H1 (cell line): ENCODE measurements around the gene KSR2. TPM values are rescaled to one million over a fixed set of nuclear protein-coding genes. Genes with fewer than 3 reads are reported as not detected.

Experiments
- CTCF ChIA-PET: fragments of 300-600 bp; sonication (Branson Sonifier 250); formaldehyde crosslinking; loops from one replicate; lab custom pipeline; 2021; ENCODE audit not compliant: partially characterized antibody; lab: Charles Lee
- POLR2A ChIA-PET: fragments of 300-600 bp; sonication (Branson Sonifier 250); formaldehyde crosslinking; loops from one replicate; lab custom pipeline; 2021; ENCODE audit warnings: inconsistent platforms; ENCODE audit not compliant: partially characterized antibody; lab: Charles Lee
- DNase-seq, 2 experiments: peaks; one replicate each; pipeline versions ENCODE4 v3.0.0 to v3.0.0-alpha.2; 2010 to 2022; ENCODE audit warnings: low spot score in 2 of 2, low read depth in 1 of 2, mixed read lengths in 1 of 2
- FAIRE-seq: peaks from 2 replicates; lab custom pipeline; 2011; peaks lifted over from hg19 to GRCh38; lab: Jason Lieb, UNC
- H2AFZ ChIP-seq: 2 replicates; pipeline ENCODE4 v1.8.1; 2012; ENCODE audit warnings: low read length, inconsistent platforms
- H2AK5ac ChIP-seq: 2 replicates; pipeline ENCODE4 v1.6.1; 2013; ENCODE audit warnings: low read depth, low read length
- H2BK120ac ChIP-seq: replicated peaks from 2 replicates; pipeline ENCODE3; 2013; ENCODE audit warnings: low read depth, low read length, inconsistent platforms
- H2BK12ac ChIP-seq: 2 replicates; pipeline ENCODE4 v1.6.1; 2013; ENCODE audit warnings: low read depth, low read length
- H2BK15ac ChIP-seq: 2 replicates; pipeline ENCODE4 v1.6.1; 2013; ENCODE audit warnings: low read length
- H2BK20ac ChIP-seq: 2 replicates; pipeline ENCODE4 v1.6.1; 2013; ENCODE audit warnings: low read length
- H2BK5ac ChIP-seq: 2 replicates; pipeline ENCODE4 v1.6.1; 2013; ENCODE audit warnings: low read depth, low read length
- H3K14ac ChIP-seq: 2 replicates; pipeline ENCODE4 v1.6.1; 2013; ENCODE audit warnings: inconsistent platforms; ENCODE audit not compliant: insufficient read length
- H3K18ac ChIP-seq: 2 replicates; pipeline ENCODE4 v1.6.1; 2013; ENCODE audit warnings: low read length; ENCODE audit errors: extremely low read depth
- H3K23ac ChIP-seq: 2 replicates; pipeline ENCODE4 v1.6.1; 2013; ENCODE audit warnings: inconsistent platforms; ENCODE audit not compliant: insufficient read length
- H3K23me2 ChIP-seq: 2 replicates; pipeline ENCODE4 v1.6.1; 2013; ENCODE audit warnings: low read depth, low read length
- H3K27ac ChIP-seq: 2 replicates; pipeline ENCODE4 v1.6.1; 2011; ENCODE audit warnings: low read depth, low read length, inconsistent platforms
- H3K27me3 ChIP-seq, 4 experiments: replicated peaks in 1 of 4; 1 replicate in 1 of 4; 2 replicates in 3 of 4; pipeline versions ENCODE4 v1.6.1 to v1.8.1; 2011 to 2013; ENCODE audit warnings: low read length in 3 of 4, mild to moderate bottlenecking in 3 of 4, inconsistent platforms in 2 of 4, mixed read lengths in 2 of 4, moderate library complexity in 1 of 4; ENCODE audit not compliant: control insufficient read depth in 3 of 4, insufficient read depth in 3 of 4; ENCODE audit errors: extremely low read depth in 1 of 4
- H3K36me3 ChIP-seq, 4 experiments: 2 replicates each; pipeline versions ENCODE4 v1.6.1 to v1.8.1; 2011 to 2013; ENCODE audit warnings: mild to moderate bottlenecking in 4 of 4, low read length in 3 of 4, moderate library complexity in 2 of 4, control low read depth in 1 of 4, inconsistent platforms in 1 of 4; ENCODE audit not compliant: insufficient read depth in 4 of 4, control insufficient read depth in 2 of 4
- H3K4ac ChIP-seq: replicated peaks from 2 replicates; pipeline ENCODE3; 2013; ENCODE audit warnings: low read length, low read depth, mixed read lengths, inconsistent platforms; ENCODE audit not compliant: insufficient read length
- H3K4me1 ChIP-seq, 4 experiments: replicated peaks in 1 of 4; 1 replicate in 1 of 4; 2 replicates in 3 of 4; pipeline versions ENCODE4 v1.6.1 to v1.8.1; 2011 to 2013; ENCODE audit warnings: low read length in 3 of 4, inconsistent platforms in 2 of 4, mixed read lengths in 1 of 4; ENCODE audit not compliant: insufficient read depth in 4 of 4, control insufficient read depth in 3 of 4
- H3K4me2 ChIP-seq, 2 experiments: 2 replicates each; pipeline versions ENCODE4 v1.6.1 to v1.8.1; 2011 to 2013; ENCODE audit warnings: low read depth in 2 of 2, low read length in 2 of 2, control low read depth in 1 of 2, inconsistent platforms in 1 of 2, mild to moderate bottlenecking in 1 of 2; ENCODE audit not compliant: insufficient read depth in 1 of 2
- H3K4me3 ChIP-seq, 4 experiments: fragments of 200-600, 300-600 bp in 1 of 4; sonication (generic), shearing (Covaris generic), sonication (Bioruptor Twin) in 1 of 4; 2 replicates each; pipeline versions ENCODE4 v1.5.1 to v1.8.1; 2011 to 2016; ENCODE audit warnings: low read length in 4 of 4, low read depth in 3 of 4, control low read depth in 2 of 4, inconsistent platforms in 2 of 4, mild to moderate bottlenecking in 2 of 4, mixed read lengths in 1 of 4, moderate library complexity in 1 of 4; ENCODE audit not compliant: insufficient read depth in 2 of 4; ENCODE audit errors: extremely low read depth in 1 of 4
- H3K56ac ChIP-seq: replicated peaks from 2 replicates; pipeline ENCODE3; 2013; ENCODE audit warnings: low read depth, mild to moderate bottlenecking, mixed read lengths, low read length, inconsistent platforms; ENCODE audit not compliant: insufficient read length
- H3K79me1 ChIP-seq: 2 replicates; pipeline ENCODE4 v1.6.1; 2013; ENCODE audit warnings: low read depth, low read length, control low read depth
- H3K79me2 ChIP-seq, 2 experiments: 2 replicates each; pipeline versions ENCODE4 v1.6.1 to v1.8.1; 2012 to 2013; ENCODE audit warnings: low read length in 2 of 2, mild to moderate bottlenecking in 2 of 2, inconsistent platforms in 1 of 2; ENCODE audit not compliant: insufficient read depth in 2 of 2, control insufficient read depth in 1 of 2
- H3K9ac ChIP-seq, 4 experiments: replicated peaks in 1 of 4; 1 replicate in 1 of 4; 2 replicates in 3 of 4; pipeline versions ENCODE4 v1.6.1 to v1.8.1; 2011 to 2013; ENCODE audit warnings: low read depth in 3 of 4, low read length in 3 of 4, control low read depth in 2 of 4, mild to moderate bottlenecking in 2 of 4, moderate library complexity in 2 of 4, inconsistent platforms in 1 of 4; ENCODE audit errors: extremely low read depth in 1 of 4
- H3K9me3 ChIP-seq, 2 experiments: 2 replicates each; pipeline versions ENCODE4 v1.6.1 to v1.8.1; 2012 to 2013; ENCODE audit warnings: mild to moderate bottlenecking in 2 of 2, moderate library complexity in 2 of 2, control low read depth in 1 of 2, inconsistent platforms in 1 of 2, low read depth in 1 of 2, low read length in 1 of 2, mixed read lengths in 1 of 2; ENCODE audit not compliant: insufficient read depth in 2 of 2
- H4K20me1 ChIP-seq, 2 experiments: replicated peaks in 1 of 2; 2 replicates each; pipeline versions ENCODE3 to v1.8.1; 2011 to 2013; ENCODE audit warnings: inconsistent platforms in 2 of 2, low read length in 2 of 2, mild to moderate bottlenecking in 1 of 2; ENCODE audit not compliant: insufficient read depth in 2 of 2, control insufficient read depth in 1 of 2
- H4K5ac ChIP-seq: 2 replicates; pipeline ENCODE4 v1.6.1; 2013; ENCODE audit warnings: low read length, low read depth, mixed read lengths, inconsistent platforms; ENCODE audit not compliant: insufficient read length
- H4K8ac ChIP-seq: 2 replicates; pipeline ENCODE4 v1.8.0; 2013; ENCODE audit warnings: mild to moderate bottlenecking, moderate library complexity, low read length, inconsistent platforms; ENCODE audit not compliant: insufficient read depth; ENCODE audit errors: extremely low read depth
- H4K91ac ChIP-seq: replicated peaks from 2 replicates; pipeline ENCODE3; 2013; ENCODE audit warnings: low read length, mixed read lengths, inconsistent platforms; ENCODE audit not compliant: insufficient read length
- ASH2L ChIP-seq: fragments of 200-600, 300-600 bp; sonication (generic); IDR thresholded peaks from one replicate; pipeline ENCODE4 v1.7.1; 2017; ENCODE audit warnings: low read length
- CTBP2 ChIP-seq: IDR thresholded peaks from 2 replicates; pipeline ENCODE4 v1.7.0; 2011; ENCODE audit warnings: borderline replicate concordance, mild to moderate bottlenecking, moderate library complexity, mixed read lengths, low read length; ENCODE audit not compliant: insufficient read depth, insufficient read length
- JUN ChIP-seq: IDR thresholded peaks from 2 replicates; pipeline ENCODE4 v1.6.1; 2011; ENCODE audit warnings: low read depth, mild to moderate bottlenecking, improper control_type of control experiment, low read length
- MAFK ChIP-seq: IDR thresholded peaks from 2 replicates; pipeline ENCODE4 v1.6.1; 2012; ENCODE audit warnings: low read depth, mild to moderate bottlenecking, improper control_type of control experiment, low read length
- RAD21 ChIP-seq, 2 experiments: IDR thresholded peaks in 1 of 2; conservative IDR thresholded peaks in 1 of 2; 2 replicates each; pipeline ENCODE4 v1.6.1; 2011; ENCODE audit warnings: low read depth in 2 of 2, low read length in 2 of 2, improper control_type of control experiment in 1 of 2, inconsistent platforms in 1 of 2, mild to moderate bottlenecking in 1 of 2, moderate library complexity in 1 of 2
- SIN3A ChIP-seq, 2 experiments: IDR thresholded peaks in 1 of 2; conservative IDR thresholded peaks in 1 of 2; 2 replicates each; pipeline ENCODE4 v1.6.1; 2011 to 2012; ENCODE audit warnings: low read length in 2 of 2, improper control_type of control experiment in 1 of 2, low read depth in 1 of 2, mild to moderate bottlenecking in 1 of 2
- SP4 ChIP-seq: IDR thresholded peaks from 2 replicates; pipeline ENCODE4 v1.6.1; 2012; ENCODE audit warnings: low read length, inconsistent platforms
- SRF ChIP-seq: IDR thresholded peaks from 2 replicates; pipeline ENCODE4 v1.6.1; 2011; ENCODE audit warnings: mild to moderate bottlenecking, low read depth, low read length, moderate library complexity
- TEAD4 ChIP-seq: IDR thresholded peaks from 2 replicates; pipeline ENCODE4 v1.6.1; 2012; ENCODE audit warnings: low read depth, low read length, inconsistent platforms, mixed read lengths
- USF2 ChIP-seq: IDR thresholded peaks from 2 replicates; pipeline ENCODE4 v1.6.1; 2011; ENCODE audit warnings: low read length, improper control_type of control experiment
- YY1 ChIP-seq: IDR thresholded peaks from 2 replicates; pipeline ENCODE4 v1.6.1; 2011; ENCODE audit warnings: low read depth, mild to moderate bottlenecking, low read length
- ZNF274 ChIP-seq: IDR thresholded peaks from 2 replicates; pipeline ENCODE4 v1.7.0; 2012; ENCODE audit warnings: low read length, borderline replicate concordance; ENCODE audit errors: extremely low read depth
- WGBS, 2 experiments: shearing (Covaris generic) in 1 of 2; methylation state at CpG; one replicate each; pipeline versions ENCODE4 v1.1.6 to v1.1.7; 2013 to 2015; ENCODE audit warnings: low lambda C conversion rate in 2 of 2, mixed read lengths in 2 of 2, inconsistent platforms in 1 of 2, low coverage in 1 of 2, missing lambda C conversion rate in 1 of 2; ENCODE audit not compliant: insufficient replicate concordance in 2 of 2, insufficient coverage in 1 of 2, insufficient read length in 1 of 2; ENCODE audit errors: extremely low coverage in 1 of 2, missing lambda C conversion rate in 1 of 2; 5-methylcytosine and 5-hydroxymethylcytosine counted together
- polyA plus RNA-seq, 7 experiments: library from polyadenylated mRNA; depleted of rRNA in 3 of 7; stranded (reverse) in 5 of 7; unstranded in 2 of 7; fragments of >200 nt in 5 of 7; fragments of 200-250 nt in 2 of 7; gene quantifications; 1 replicate in 5 of 7; 2 replicates in 1 of 7; 4 replicates in 1 of 7; pipeline versions ENCODE4 v1.2.1 to v1.2.3, GENCODE V29; 2011 to 2013; ENCODE audit warnings: missing spikeins in 2 of 7, mixed read lengths in 2 of 7
- total RNA-seq: library from RNA; stranded (reverse); fragmentation: NEBNext Ultra II Directional; extraction: Animal tissue kit (Norgen Biotek cat#: 25700); gene quantifications from 2 replicates; pipeline ENCODE4 v1.2.1, GENCODE V29; 2021

Gene KSR2
- total and polyA plus RNA-seq, 2 of the 8 experiments (the other 6 are each of a cell fraction or from before 2014, with no cell fraction given) = 0.74 to 2.2 TPM

GRCh38 chr12:117526757-117527478, 441.9 kb downstream of the KSR2 start:
- H3K23ac ChIP-seq = no peak overlapping the region
- H4K20me1 ChIP-seq = no peaks in the 10 kb centered on the region
- no peaks in the 10 kb centered on the region for H3K9me3 ChIP-seq
- no peak overlapping the region for H3K4me3 ChIP-seq
- no peak overlapping the region for H4K91ac ChIP-seq
- no peak overlapping the region for H3K18ac ChIP-seq
- H2AK5ac ChIP-seq = no peak overlapping the region
- no peak overlapping the region for H2AFZ ChIP-seq
- POLR2A ChIA-PET = interaction anchor here (0.9 kb wide), 1 partner anchor 11 kb away, joined by 3 read pairs; no protein-coding TSS in a partner anchor
- H3K14ac ChIP-seq = no peak overlapping the region
- H3K4me1 ChIP-seq = no peaks in the 10 kb centered on the region
- no peak overlapping the region for H2BK15ac ChIP-seq
- H3K4ac ChIP-seq = no peak overlapping the region
- no peak overlapping the region for H3K56ac ChIP-seq
- no peak overlapping the region for H2BK5ac ChIP-seq
- H3K27me3 ChIP-seq = no peaks in the 10 kb centered on the region
- FAIRE-seq = no peak
- H2BK12ac ChIP-seq = no peak overlapping the region
- H2BK120ac ChIP-seq = no peak overlapping the region
- no peak for DNase-seq
- H3K27ac ChIP-seq = no peak overlapping the region
- 86% methylated on average over 14 of the region's 14 CpGs; no CpG with 5 or more reads in 1 of the 2 experiments for WGBS, 2 experiments
- CTCF ChIA-PET = interaction anchor here (0.7 kb wide), 2 partner anchors 57 to 323 kb away, joined by 3 read pairs; no protein-coding TSS in a partner anchor
- no peaks in the 10 kb centered on the region for H3K79me2 ChIP-seq
- H2BK20ac ChIP-seq = no peak overlapping the region
- no peaks in the 10 kb centered on the region for H3K79me1 ChIP-seq
- no peak overlapping the region for H4K8ac ChIP-seq
- no peaks in the 10 kb centered on the region for H3K23me2 ChIP-seq
- H4K5ac ChIP-seq = no peak overlapping the region
- no peak overlapping the region for H3K4me2 ChIP-seq
- no peaks in the 10 kb centered on the region for H3K36me3 ChIP-seq
- H3K9ac ChIP-seq = no peak overlapping the region
- TF ChIP-seq SIN3A (conservative IDR thresholded peaks at IDR 0.05 in 1 of 2, IDR thresholded peaks at IDR 0.05 in 1 of 2; ENCODE audit: low read depth in 1 of 2, low read length in 2 of 2) = no peak
- no peak for TF ChIP-seq RAD21 (IDR thresholded peaks at IDR 0.05 in 1 of 2, conservative IDR thresholded peaks at IDR 0.05 in 1 of 2; ENCODE audit: low read depth in 2 of 2, low read length in 2 of 2)
- no peak for TF ChIP-seq JUN
- no peak for TF ChIP-seq MAFK
- no peak for TF ChIP-seq CTBP2
- TF ChIP-seq ASH2L = no peak
- no peak for TF ChIP-seq ZNF274
- no peak for TF ChIP-seq SP4
- no peak for TF ChIP-seq USF2
- TF ChIP-seq YY1 = no peak
- no peak for TF ChIP-seq SRF
- no peak for TF ChIP-seq TEAD4
